IMR-90 (cell line): Measurements from ENCODE around the gene SLC30A7.

Experiments
- BHLHE40 ChIP-seq: fragments of 150-350 bp; IDR thresholded peaks from 2 replicates; pipeline ENCODE4 v1.6.1; 2016; ENCODE audit warnings: mild to moderate bottlenecking, low read depth, low read length
- CEBPB ChIP-seq: IDR thresholded peaks from 2 replicates; pipeline ENCODE4 v1.6.1; 2012; ENCODE audit warnings: low read depth, low read length, improper control_type of control experiment
- CHD1 ChIP-seq: IDR thresholded peaks from 2 replicates; pipeline ENCODE4 v1.6.1; 2012; ENCODE audit warnings: low read depth, low read length, improper control_type of control experiment
- CTCF ChIP-seq: conservative IDR thresholded peaks from 2 replicates; pipeline ENCODE4 v1.5.1; 2012; ENCODE audit warnings: mild to moderate bottlenecking, low read depth, low read length, improper control_type of control experiment
- FOS ChIP-seq: fragments of 150-350 bp; IDR thresholded peaks from 2 replicates; pipeline ENCODE4 v1.6.1; 2016; ENCODE audit warnings: low read depth, low read length
- MAZ ChIP-seq: IDR thresholded peaks from 2 replicates; pipeline ENCODE4 v1.6.1; 2012; ENCODE audit warnings: low read depth, mild to moderate bottlenecking, low read length, improper control_type of control experiment, moderate library complexity, borderline replicate concordance
- MXI1 ChIP-seq: IDR thresholded peaks from 2 replicates; pipeline ENCODE4 v1.6.1; 2012; ENCODE audit warnings: low read depth, mild to moderate bottlenecking, low read length, moderate library complexity, borderline replicate concordance
- NFE2L2 ChIP-seq: fragments of 150-350 bp; IDR thresholded peaks from 2 replicates; pipeline ENCODE4 v1.6.1; 2016; ENCODE audit warnings: low read depth, mild to moderate bottlenecking, low read length
- POLR2A ChIP-seq: IDR thresholded peaks from 2 replicates; pipeline ENCODE4 v1.6.1; 2012; ENCODE audit warnings: mild to moderate bottlenecking, low read depth, low read length
- RAD21 ChIP-seq: IDR thresholded peaks from 2 replicates; pipeline ENCODE4 v1.6.1; 2012; ENCODE audit warnings: low read length, improper control_type of control experiment
- RFX5 ChIP-seq: IDR thresholded peaks from 2 replicates; pipeline ENCODE4 v1.8.0; 2012; ENCODE audit warnings: low read depth, mild to moderate bottlenecking, low read length, moderate library complexity
- SMC3 ChIP-seq: fragments of 150-350 bp; IDR thresholded peaks from 2 replicates; pipeline ENCODE4 v1.6.1; 2016; ENCODE audit warnings: low read depth, mild to moderate bottlenecking, antibody characterized with exemption, low read length, moderate library complexity
- USF2 ChIP-seq: fragments of 150-350 bp; IDR thresholded peaks from 2 replicates; pipeline ENCODE4 v1.6.1; 2017; ENCODE audit warnings: mild to moderate bottlenecking, antibody characterized with exemption, low read length, low read depth

DNA sequence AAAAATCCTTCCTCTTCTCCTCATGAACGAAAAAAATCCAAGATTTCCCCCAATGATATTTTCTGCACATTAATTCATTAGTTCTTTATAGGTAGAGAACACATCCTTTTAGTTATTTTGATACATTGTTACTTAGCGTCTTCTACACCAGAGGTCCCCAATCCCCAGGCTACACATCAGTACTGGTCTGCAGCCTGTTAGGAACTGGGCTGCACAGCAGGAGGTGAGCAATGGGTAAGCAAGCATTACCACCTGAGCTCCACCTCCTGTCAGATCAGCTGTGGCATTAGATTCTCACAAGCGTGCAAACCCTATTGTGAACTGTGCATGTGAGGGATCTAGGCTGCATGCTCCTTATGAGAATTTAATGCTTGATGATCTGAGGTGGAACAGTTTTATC lies 14.2 kb upstream of the SLC30A7 start:
- no peak for TF ChIP-seq SMC3
- no peak for TF ChIP-seq CTCF
- TF ChIP-seq BHLHE40: no peak
- no peak for TF ChIP-seq POLR2A
- no peak for TF ChIP-seq CHD1
- TF ChIP-seq FOS: no peak
- no peak for TF ChIP-seq USF2
- no peak for TF ChIP-seq RAD21
- TF ChIP-seq NFE2L2: no peak
- no peak for TF ChIP-seq RFX5
- TF ChIP-seq CEBPB: no peak
- no peak for TF ChIP-seq MAZ
- TF ChIP-seq MXI1: no peak
